Effector memory CD4-positive, alpha-beta T cell (primary cell): ENCODE results near the gene TYK2.
"Not testable (repeated sequence)": the region's sequence is repeated elsewhere in the genome, so short reads cannot be mapped to it uniquely, and the experiment has no call there.

Experiments
- DNase-seq, 3 donors: peaks; one replicate each; pipeline ENCODE4 v3.0.0-alpha.2; 2020
- H3K27ac ChIP-seq: 2 replicates; pipeline ENCODE4 v1.7.0; 2013; ENCODE audit warnings: mild to moderate bottlenecking, low read length, moderate library complexity; ENCODE audit not compliant: insufficient read depth, poor library complexity, severe bottlenecking
- H3K27me3 ChIP-seq: replicated peaks from 2 replicates; pipeline ENCODE4 v1.7.0; 2013; ENCODE audit warnings: mild to moderate bottlenecking, low read length; ENCODE audit not compliant: insufficient read depth, control insufficient read depth, poor library complexity, severe bottlenecking
- H3K36me3 ChIP-seq: 2 replicates; pipeline ENCODE4 v1.7.0; 2013; ENCODE audit warnings: mild to moderate bottlenecking, low read length, moderate library complexity; ENCODE audit not compliant: control insufficient read depth, insufficient read depth
- H3K4me1 ChIP-seq: 2 replicates; pipeline ENCODE4 v1.7.0; 2013; ENCODE audit warnings: low read length, mild to moderate bottlenecking; ENCODE audit not compliant: control insufficient read depth, insufficient read depth, poor library complexity, severe bottlenecking
- H3K4me3 ChIP-seq: 2 replicates; pipeline ENCODE4 v1.7.0; 2013; ENCODE audit warnings: low read length, low read depth, mild to moderate bottlenecking; ENCODE audit not compliant: insufficient read depth, poor library complexity, severe bottlenecking
- H3K9me3 ChIP-seq: 2 replicates; pipeline ENCODE4 v1.7.0; 2013; ENCODE audit warnings: mild to moderate bottlenecking, low read length, moderate library complexity; ENCODE audit not compliant: control insufficient read depth

Gene TYK2

GRCh38 chr19:10378124-10378523, 2.2 kb downstream of the TYK2 start:
- no peaks in the 10 kb centered on the region for H3K9me3 ChIP-seq
- H3K4me1 ChIP-seq: peaks cover 12% of the 10 kb centered on the region
- no peak for DNase-seq
- H3K27me3 ChIP-seq: no peaks in the 10 kb centered on the region
- peaks cover 12% of the 10 kb centered on the region for H3K36me3 ChIP-seq
- H3K4me3 ChIP-seq: no peak overlapping the region
- H3K27ac ChIP-seq: no peak overlapping the region

- H3K27ac ChIP-seq, H3K9me3 ChIP-seq: not testable (repeated sequence)
- peaks cover 12% of the 10 kb centered on the region for H3K4me1 ChIP-seq
Measured at GRCh38 chr19:10377140-10377640, 3.2 kb downstream of the TYK2 start.

GRCh38 chr19:10374931-10375330, 5.4 kb downstream of the TYK2 start:
- DNase-seq: no peak
- no peak overlapping the region for H3K27ac ChIP-seq
- H3K36me3 ChIP-seq: peaks cover 12% of the 10 kb centered on the region
- H3K4me1 ChIP-seq: peaks cover 10% of the 10 kb centered on the region
- no peak overlapping the region for H3K4me3 ChIP-seq
- no peaks in the 10 kb centered on the region for H3K9me3 ChIP-seq
- no peaks in the 10 kb centered on the region for H3K27me3 ChIP-seq

More at GRCh38 chr19:10377140-10377640, 3.2 kb downstream of the TYK2 start:
- not testable (repeated sequence) for DNase-seq, H3K4me3 ChIP-seq, H3K27me3 ChIP-seq
- H3K36me3 ChIP-seq: peaks cover 12% of the 10 kb centered on the region

DNA sequence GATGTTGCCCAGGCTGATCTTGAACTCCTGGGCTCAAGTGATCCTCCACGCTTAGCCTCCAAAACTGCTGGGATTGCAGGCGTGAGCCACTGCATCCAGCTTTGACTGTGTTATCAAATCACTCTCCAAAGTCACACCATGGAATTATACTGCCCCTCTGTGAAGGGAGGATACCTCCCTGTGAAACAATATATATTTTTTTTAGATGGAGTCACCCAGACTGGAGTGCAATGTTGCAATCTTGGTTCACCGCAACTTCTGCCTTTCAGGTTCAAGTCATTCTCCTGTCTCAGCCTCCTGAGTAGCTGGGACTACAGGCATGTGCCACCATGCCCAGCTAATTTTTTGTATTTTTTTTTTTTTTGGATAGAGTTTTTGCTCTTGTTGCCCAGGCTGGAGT, 7.7 kb downstream of the TYK2 start:
- peaks cover 28% of the 10 kb centered on the region for H3K36me3 ChIP-seq
- no peak overlapping the region for H3K4me3 ChIP-seq
- no peaks in the 10 kb centered on the region for H3K9me3 ChIP-seq
- no peaks in the 10 kb centered on the region for H3K4me1 ChIP-seq
- no peak overlapping the region for H3K27ac ChIP-seq
- no peak for DNase-seq
- no peaks in the 10 kb centered on the region for H3K27me3 ChIP-seq

DNA sequence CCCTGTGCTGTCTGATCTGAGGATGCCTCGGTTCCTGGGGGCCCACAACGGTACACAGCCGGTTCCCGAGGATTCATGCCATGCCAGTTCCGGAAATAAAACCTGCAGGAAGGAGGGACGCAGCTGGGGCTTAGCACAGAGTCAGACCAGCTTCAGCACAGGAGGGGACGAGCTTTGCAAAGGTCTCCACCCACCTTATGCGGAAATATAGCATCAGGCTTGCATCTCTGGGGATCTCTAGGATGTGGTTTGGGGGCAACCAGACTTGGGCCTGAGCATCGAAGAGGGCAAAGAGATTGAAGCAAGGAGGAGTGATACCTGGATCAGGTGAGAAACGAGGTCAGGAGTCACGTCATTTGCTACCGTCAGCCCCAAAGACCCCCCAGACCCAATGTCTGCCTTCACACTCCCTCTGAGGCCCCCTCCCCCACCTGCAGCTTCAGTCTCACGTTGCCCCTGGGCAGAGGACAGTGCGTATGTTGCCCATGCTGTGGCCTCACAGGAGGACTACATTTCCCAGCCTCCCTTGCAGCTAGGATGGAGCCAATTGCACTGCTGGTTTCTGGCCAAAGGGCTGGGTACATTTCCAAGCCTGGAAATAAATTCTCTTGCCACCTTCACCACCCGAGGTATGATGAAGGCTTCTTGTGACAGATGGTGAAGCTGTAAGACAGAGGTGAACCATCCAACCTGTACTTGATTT, 12.1 kb downstream of the TYK2 start:
- Histone ChIP-seq H3K36me3 (peaks cover 39% of the 10 kb centered on the region), H3K27ac (no peak overlapping the region), H3K9me3 (no peaks in the 10 kb centered on the region), H3K4me1 (no peaks in the 10 kb centered on the region), H3K27me3 (no peaks in the 10 kb centered on the region), H3K4me3 (no peak overlapping the region)
- no peak for DNase-seq

DNA sequence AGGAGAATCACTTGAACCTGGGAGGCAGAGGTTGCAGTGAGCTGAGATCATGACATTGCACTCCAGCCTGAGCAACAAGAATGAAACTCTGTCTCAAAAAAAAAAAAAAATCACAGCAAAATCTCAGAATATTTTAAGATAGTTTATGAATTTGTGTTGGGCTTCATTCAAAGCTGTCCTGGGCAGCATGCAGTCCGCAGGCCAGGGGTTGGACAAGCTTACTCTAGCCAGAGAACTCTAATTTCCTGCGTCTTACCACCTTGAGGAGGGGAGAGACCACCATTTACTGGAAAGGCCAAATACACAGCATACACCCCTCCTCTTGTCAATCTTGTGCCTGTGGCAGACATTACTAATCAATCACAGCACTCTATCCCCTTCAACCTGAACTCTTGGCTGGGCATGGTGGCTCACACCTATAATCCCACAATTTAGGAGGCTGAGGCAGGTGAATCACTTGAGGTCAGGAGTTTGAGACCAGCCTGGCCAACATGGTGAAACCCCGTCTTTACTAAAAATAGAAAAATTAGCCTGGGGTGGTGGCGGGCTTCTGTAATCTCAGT, 13.3 kb downstream of the TYK2 start:
- not testable (repeated sequence) for H3K4me3 ChIP-seq, H3K27ac ChIP-seq, H3K4me1 ChIP-seq, H3K9me3 ChIP-seq, DNase-seq, H3K27me3 ChIP-seq
- peaks cover 44% of the 10 kb centered on the region for H3K36me3 ChIP-seq

DNA sequence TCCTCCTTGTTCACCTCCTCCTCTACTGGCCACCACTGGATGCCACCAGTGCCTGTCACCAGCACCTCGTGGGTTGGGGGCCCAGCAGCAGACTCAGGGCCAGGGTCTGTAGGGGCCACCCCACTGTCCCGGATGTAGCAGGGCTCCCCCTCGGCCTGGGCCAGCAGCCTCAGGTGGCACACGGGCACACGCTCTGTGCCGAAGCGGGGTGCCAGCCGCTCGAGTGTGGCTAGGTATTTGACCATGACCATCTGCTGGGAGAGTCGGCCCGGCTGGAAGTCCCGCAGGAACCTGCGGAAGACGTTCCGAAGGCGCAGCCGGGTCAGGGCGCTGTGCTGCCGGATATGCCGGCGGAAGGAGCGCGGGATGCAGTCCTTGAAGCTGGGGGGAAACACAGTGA, 14.9 kb downstream of the TYK2 start:
- Histone ChIP-seq H3K9me3 (no peaks in the 10 kb centered on the region), H3K4me1 (no peaks in the 10 kb centered on the region), H3K4me3 (no peak overlapping the region), H3K27me3 (no peaks in the 10 kb centered on the region), H3K27ac (no peak overlapping the region), H3K36me3 (peaks cover 57% of the 10 kb centered on the region)
- DNase-seq: no peak

- Histone ChIP-seq H3K4me3 (no peak overlapping the region), H3K4me1 (no peaks in the 10 kb centered on the region), H3K27ac (no peak overlapping the region), H3K27me3 (no peaks in the 10 kb centered on the region), H3K36me3 (peaks cover 61% of the 10 kb centered on the region), H3K9me3 (no peaks in the 10 kb centered on the region)
- no peak for DNase-seq
Measured at GRCh38 chr19:10364644-10365043, 15.7 kb downstream of the TYK2 start.

DNA sequence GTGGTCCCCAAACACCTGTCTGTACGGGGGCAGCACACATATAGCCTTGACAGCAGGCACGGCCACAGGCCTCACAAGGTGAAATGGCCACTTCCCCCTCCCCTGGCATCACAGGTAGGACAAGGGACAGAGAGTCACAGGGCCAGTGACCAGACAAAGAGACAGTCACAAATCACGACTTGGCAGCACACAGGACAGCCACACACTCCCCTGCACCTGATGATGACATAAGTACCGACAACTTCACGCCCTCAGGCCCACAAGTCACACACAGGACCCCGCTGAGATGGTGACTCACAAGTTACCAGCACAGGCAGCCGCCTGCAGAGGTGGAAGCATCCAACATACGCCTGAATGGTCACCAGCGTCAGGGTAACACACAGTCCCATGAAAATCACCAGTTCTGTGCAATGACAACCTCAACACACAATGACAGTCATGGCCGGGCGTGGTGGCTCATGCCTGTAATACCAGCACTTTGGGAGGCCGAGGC, 16.5 kb downstream of the TYK2 start:
- no peak for DNase-seq
- no peak overlapping the region for H3K27ac ChIP-seq
- H3K4me3 ChIP-seq: no peak overlapping the region
- H3K27me3 ChIP-seq: no peaks in the 10 kb centered on the region
- H3K4me1 ChIP-seq: no peaks in the 10 kb centered on the region
- H3K9me3 ChIP-seq: no peaks in the 10 kb centered on the region
- H3K36me3 ChIP-seq: peaks cover 61% of the 10 kb centered on the region

GRCh38 chr19:10362259-10362658, 18.1 kb downstream of the TYK2 start:
- Histone ChIP-seq H3K27me3 (no peaks in the 10 kb centered on the region), H3K27ac (no peak overlapping the region), H3K36me3 (peaks cover 65% of the 10 kb centered on the region), H3K9me3 (no peaks in the 10 kb centered on the region), H3K4me3 (no peak overlapping the region), H3K4me1 (no peaks in the 10 kb centered on the region)
- no peak for DNase-seq
